Endothelial cell of hepatic sinusoid (primary cell): ENCODE results near the gene TRUB1.

Experiments
- in situ Hi-C: cut with HindIII; loops from 2 replicates; pipeline ENCODE4 v1.10.0; 2017; ENCODE audit warnings: low sequenced_read_pairs

TRUB1 gene

GRCh38 chr10:114973997-114974396, 36.0 kb downstream of the TRUB1 start:
- in situ Hi-C loops = no loop called here

- in situ Hi-C loops = no loop called here
These were observed 36.6 kb downstream of the TRUB1 start for GRCh38 chr10:114974625-114975024.

- in situ Hi-C loops = no loop called here
These were observed 37.1 kb downstream of the TRUB1 start for GRCh38 chr10:114975091-114975490.

GRCh38 chr10:114982989-114983388, 45.0 kb downstream of the TRUB1 start:
- in situ Hi-C loops = no loop called here

GRCh38 chr10:114987995-114988394, 50.0 kb downstream of the TRUB1 start:
- in situ Hi-C loops = no loop called here

- in situ Hi-C loops = no loop called here
These were observed 52.6 kb downstream of the TRUB1 start for GRCh38 chr10:114990586-114990985.

GRCh38 chr10:114990991-114991390, 53.0 kb downstream of the TRUB1 start:
- in situ Hi-C loops = no loop called here

GRCh38 chr10:114992189-114992775, 54.3 kb downstream of the TRUB1 start:
- in situ Hi-C loops = no loop called here

- in situ Hi-C loops = no loop called here
These were observed 57.7 kb downstream of the TRUB1 start for GRCh38 chr10:114995468-114996247.

- in situ Hi-C loops = no loop called here
These were observed 58.5 kb downstream of the TRUB1 start for GRCh38 chr10:114996542-114996941.

GRCh38 chr10:114998993-114999392, 61.0 kb downstream of the TRUB1 start:
- in situ Hi-C loops = no loop called here

GRCh38 chr10:115001506-115002381, 63.7 kb downstream of the TRUB1 start:
- in situ Hi-C loops = no loop called here

GRCh38 chr10:115003396-115003795, 65.4 kb downstream of the TRUB1 start:
- in situ Hi-C loops = no loop called here

GRCh38 chr10:115004236-115004862, 66.4 kb downstream of the TRUB1 start:
- in situ Hi-C loops = no loop called here

GRCh38 chr10:115005771-115006170, 67.8 kb downstream of the TRUB1 start:
- in situ Hi-C loops = no loop called here

GRCh38 chr10:115018185-115018931, 80.4 kb downstream of the TRUB1 start:
- in situ Hi-C loops = no loop called here

GRCh38 chr10:115020449-115020848, 82.5 kb downstream of the TRUB1 start:
- in situ Hi-C loops = no loop called here

GRCh38 chr10:115022733-115023132, 84.7 kb downstream of the TRUB1 start:
- in situ Hi-C loops = no loop called here

GRCh38 chr10:115023715-115024114, 85.7 kb downstream of the TRUB1 start:
- in situ Hi-C loops = no loop called here

GRCh38 chr10:115024371-115024770, 86.4 kb downstream of the TRUB1 start:
- in situ Hi-C loops = no loop called here
